ENCODE measurements around the gene RNF157. TPM values are rescaled to one million over a fixed set of nuclear protein-coding genes. Genes with fewer than 3 reads are reported as not detected.

RNF157 gene
- total and polyA plus RNA-seq, 11 donors = 3.6 to 7.4 (median 5.2) TPM

- TF ChIP-seq POLR2A (IDR thresholded peaks at IDR 0.05) (no peak), CTCF (IDR thresholded peaks at IDR 0.05) (no peak)
- H3K36me3 ChIP-seq = peaks cover 0 to 25% (median 14%) of the 10 kb centered on the region in 9 donors
- no peaks in the 10 kb centered on the region for H3K27me3 ChIP-seq
- intact Hi-C loops (cut with DNase I) = loop anchor here in 4 of 10 donors (10.0 kb wide), 3 partner anchors 88 to 368 kb away; partner anchors contain the start of gene MRPL38 (in 1 of the 4)
- peak overlapping the region in 9 of 12 donors; percentile 34 to 60 (median 44) for H3K4me3 ChIP-seq
- H3K9me3 ChIP-seq = no peaks in the 10 kb centered on the region
- WGBS, 4 donors = 69 to 81% (median 72%) methylated on average over 18 to 19 of the region's 19 CpGs
- H3K4me1 ChIP-seq = peaks cover 8 to 62% (median 50%) of the 10 kb centered on the region in 12 donors
- peak overlapping the region in 9 of 12 donors; percentile 6 to 79 (median 67) for H3K27ac ChIP-seq
- ATAC-seq (peak in 2 of 4 donors; percentile 1), DNase-seq (peak in 2 of 5 donors; percentile 29 to 39)
Measured at GRCh38 chr17:76272541-76273444, 32.5 kb upstream of the RNF157 start.

GRCh38 chr17:76271669-76272540 lies 31.6 kb upstream of the RNF157 start:
- DNase-seq (peak in 1 of 5 donors; percentile 50), ATAC-seq (peak in 2 of 4 donors; percentile 1 to 5)
- Histone ChIP-seq H3K36me3 (peaks cover 0 to 25% (median 14%) of the 10 kb centered on the region in 9 donors), H3K4me1 (peaks cover 9 to 71% (median 59%) of the 10 kb centered on the region in 12 donors), H3K27ac (peak overlapping the region in 10 of 12 donors; percentile 6 to 79 (median 60)), H3K4me3 (peak overlapping the region in 10 of 12 donors; percentile 8 to 60 (median 42)), H3K27me3 (no peaks in the 10 kb centered on the region), H3K9me3 (no peaks in the 10 kb centered on the region)
- intact Hi-C loops (cut with DNase I) = loop anchor here in 4 of 10 donors (10.0 kb wide), 3 partner anchors 87 to 367 kb away; partner anchors contain the start of gene MRPL38 (in 1 of the 4)
- TF ChIP-seq CTCF (IDR thresholded peaks at IDR 0.05) (no peak), POLR2A (IDR thresholded peaks at IDR 0.05) (no peak)
- 28 to 41% (median 38%) methylated on average over 19 to 38 of the region's 38 CpGs for WGBS, 4 donors

GRCh38 chr17:76270770-76271668 lies 30.7 kb upstream of the RNF157 start:
- Histone ChIP-seq H3K4me1 (peaks cover 14 to 77% (median 64%) of the 10 kb centered on the region in 12 donors), H3K4me3 (peak overlapping the region in 8 of 12 donors; percentile 35 to 60 (median 46)), H3K36me3 (peaks cover 0 to 25% (median 14%) of the 10 kb centered on the region in 9 donors), H3K27me3 (no peaks in the 10 kb centered on the region), H3K27ac (peak overlapping the region in 9 of 12 donors; percentile 6 to 98 (median 67)), H3K9me3 (no peaks in the 10 kb centered on the region)
- intact Hi-C loops (cut with DNase I) = loop anchor here in 4 of 10 donors (10.0 kb wide), 3 partner anchors 86 to 366 kb away; partner anchors contain the start of gene MRPL38 (in 1 of the 4)
- ATAC-seq = no peak
- DNase-seq = no peak
- WGBS, 4 donors = 80 to 84% (median 81%) methylated on average over 12 to 14 of the region's 14 CpGs
- TF ChIP-seq POLR2A (IDR thresholded peaks at IDR 0.05) (no peak), CTCF (IDR thresholded peaks at IDR 0.05) (no peak)

Measured in heart left ventricle (tissue), 16 donors.